Measurements from ENCODE around the gene G3BP2.

- TF ChIP-seq KDM2B (CRISPR knock-in tag; IDR thresholded peaks at IDR 0.05) (no peak), CTCF (IDR thresholded peaks at IDR 0.05 in 2 of 3, conservative IDR thresholded peaks at IDR 0.05 in 1 of 3; ENCODE audit: insufficient read depth in 2 of 3, low read depth in 1 of 3, low read length in 3 of 3) (no peak), NUFIP1 (IDR thresholded peaks at IDR 0.05; ENCODE audit: partially characterized antibody) (no peak), TCF7 (IDR thresholded peaks at IDR 0.05; ENCODE audit: borderline replicate concordance) (no peak), POLR2AphosphoS5 (IDR thresholded peaks at IDR 0.05; ENCODE audit: control insufficient read depth, insufficient read depth, low read depth, low read length) (no peak)
These were observed 38.3 kb downstream of the G3BP2 start for GRCh38 chr4:75634951-75635350.

All from K562 (cell line).